HepG2 (cell line): ENCODE results near the gene ARHGEF38. TPM values are rescaled to one million over a fixed set of nuclear protein-coding genes. Genes with fewer than 3 reads are reported as not detected.

Source experiments
- CCAR2 ChIP-seq: fragments of 200-400 bp; formaldehyde crosslinking; optimal IDR thresholded peaks from 2 replicates; pipeline ENCODE3; 2018; ENCODE audit warnings: low read depth, mild to moderate bottlenecking, low read length, moderate library complexity
- DDIT3 ChIP-seq: sonication (generic); formaldehyde crosslinking; IDR thresholded peaks from 2 replicates; pipeline ENCODE4 v1.4.0; 2020; ENCODE audit warnings: mild to moderate bottlenecking, missing genetic modification reagents
- DMAP1 ChIP-seq: IDR thresholded peaks from 2 replicates; pipeline ENCODE4 v1.6.1; 2016
- ETV5 ChIP-seq: IDR thresholded peaks from 2 replicates; pipeline ENCODE4 v1.6.1; 2018; ENCODE audit warnings: missing biosample characterization, missing genetic modification reagents, inconsistent platforms, borderline replicate concordance
- FOXC1 ChIP-seq: sonication (generic); formaldehyde crosslinking; IDR thresholded peaks from 2 replicates; pipeline ENCODE4 v1.8.0; 2022; ENCODE audit warnings: mild to moderate bottlenecking, missing genetic modification reagents, borderline replicate concordance
- FOXJ3 ChIP-seq: sonication (generic); formaldehyde crosslinking; IDR thresholded peaks from 2 replicates; pipeline ENCODE4 v1.4.0; 2020; ENCODE audit warnings: missing genetic modification reagents, mild to moderate bottlenecking, borderline replicate concordance
- IRF1 ChIP-seq: sonication (generic); formaldehyde crosslinking; IDR thresholded peaks from 2 replicates; pipeline ENCODE4 v1.4.0; 2020; ENCODE audit warnings: low read depth, mild to moderate bottlenecking, missing genetic modification reagents
- MATR3 ChIP-seq: sonication (generic); formaldehyde crosslinking; IDR thresholded peaks from 2 replicates; pipeline ENCODE4 v1.4.0; 2020; ENCODE audit warnings: missing genetic modification reagents
- MXD4 ChIP-seq: IDR thresholded peaks from 2 replicates; pipeline ENCODE4 v1.6.1; 2016; ENCODE audit warnings: mild to moderate bottlenecking, missing biosample characterization, missing genetic modification reagents
- PBX3 ChIP-seq: sonication (generic); formaldehyde crosslinking; IDR thresholded peaks from 2 replicates; pipeline ENCODE4 v1.8.1; 2023; ENCODE audit warnings: missing genetic modification reagents, inconsistent platforms, borderline replicate concordance
- SP5 ChIP-seq: IDR thresholded peaks from 2 replicates; pipeline ENCODE4 v1.6.1; 2016; ENCODE audit warnings: low read depth, borderline replicate concordance
- SRSF1 ChIP-seq: fragments of 200-400 bp; formaldehyde crosslinking; optimal IDR thresholded peaks from 2 replicates; pipeline ENCODE3; 2017; ENCODE audit warnings: mild to moderate bottlenecking, low read depth, low read length, moderate library complexity
- TAF1 ChIP-seq: sonication (generic); formaldehyde crosslinking; IDR thresholded peaks from 2 replicates; pipeline ENCODE4 v1.4.0; 2020; ENCODE audit warnings: missing genetic modification reagents
- TBL1XR1 ChIP-seq: fragments of 150-350 bp; IDR thresholded peaks from 2 replicates; pipeline ENCODE4 v1.6.1; 2014; ENCODE audit warnings: borderline replicate concordance, low read length; ENCODE audit not compliant: partially characterized antibody
- XBP1 ChIP-seq: sonication (generic); formaldehyde crosslinking; IDR thresholded peaks from 2 replicates; pipeline ENCODE4 v1.5.0; 2020; ENCODE audit warnings: missing genetic modification reagents
- ZBTB7A ChIP-seq: sonication (generic); formaldehyde crosslinking; IDR thresholded peaks from 2 replicates; pipeline ENCODE4 v1.8.0; 2022; ENCODE audit warnings: mild to moderate bottlenecking, missing genetic modification reagents
- ZNF407 ChIP-seq: sonication (generic); formaldehyde crosslinking; IDR thresholded peaks from one replicate; pipeline ENCODE4 v1.5.1; 2020; ENCODE audit warnings: mild to moderate bottlenecking, missing genetic modification reagents; ENCODE audit errors: not compliant biosample characterization
- ZNF616 ChIP-seq: sonication (generic); formaldehyde crosslinking; IDR thresholded peaks from 2 replicates; pipeline ENCODE4 v1.5.0; 2020; ENCODE audit warnings: low read depth, mild to moderate bottlenecking, missing genetic modification reagents
- ZZZ3 ChIP-seq: sonication (generic); formaldehyde crosslinking; IDR thresholded peaks from 2 replicates; pipeline ENCODE4 v1.4.0; 2020; ENCODE audit warnings: missing genetic modification reagents, mild to moderate bottlenecking, borderline replicate concordance
- polyA plus RNA-seq, 8 experiments: library from polyadenylated mRNA; depleted of rRNA in 3 of 8; stranded (reverse) in 7 of 8; unstranded in 1 of 8; fragments of >200 nt; fragmentation: Illumina TruSeq in 4 of 8; extraction: Trizol in 4 of 8; gene quantifications; 2 replicates each; pipeline versions ENCODE4 v1.2.1 to v1.2.3, GENCODE V29; 2011 to 2016; ENCODE audit warnings: low read depth in 4 of 8, missing spikeins in 1 of 8, mixed read lengths in 1 of 8; ENCODE audit not compliant: insufficient read depth in 1 of 8
- total RNA-seq, 5 experiments: library from RNA; depleted of rRNA; stranded (reverse); fragments of >200 nt; fragmentation: Illumina TruSeq; extraction: Trizol; gene quantifications; 2 replicates each; pipeline ENCODE4 v1.2.3, GENCODE V29; 2016; ENCODE audit warnings: low read depth in 1 of 5

Gene ARHGEF38
- total and polyA plus RNA-seq, 2 of the 13 experiments (the other 11 are each of a cell fraction or from before 2014, with no cell fraction given): not detected

GRCh38 chr4:105708181-105709080 lies 156.0 kb downstream of the ARHGEF38 start, which contains the start of the genes GSTCD and INTS12 (continued):
- TF ChIP-seq ZNF407 (CRISPR knock-in tag): peak; percentile 66
- no peak for TF ChIP-seq PBX3 (CRISPR knock-in tag)
- no peak for TF ChIP-seq IRF1 (CRISPR knock-in tag)
- peak; percentile 79 for TF ChIP-seq SP5 (CRISPR knock-in tag)
- TF ChIP-seq TAF1 (CRISPR knock-in tag): peak; percentile 94
- TF ChIP-seq FOXC1 (CRISPR knock-in tag): no peak; the same call in none of the 2 replicates
- TF ChIP-seq TBL1XR1: peak; percentile 77
- peak; percentile 72; the same call in 1 of the 2 replicates for TF ChIP-seq FOXJ3 (CRISPR knock-in tag)
- peak; percentile 96 for TF ChIP-seq ZZZ3 (CRISPR knock-in tag)
- TF ChIP-seq MATR3 (CRISPR knock-in tag): no peak
- TF ChIP-seq XBP1 (CRISPR knock-in tag): no peak
- TF ChIP-seq SRSF1: peak; percentile 92
- peak; percentile 99 for TF ChIP-seq CCAR2
- TF ChIP-seq DDIT3: peak; percentile 89; the same call in 1 of the 2 replicates
- TF ChIP-seq ZNF616 (CRISPR knock-in tag): peak; percentile 86; the same call in 1 of the 2 replicates
- TF ChIP-seq ZBTB7A (CRISPR knock-in tag): peak; percentile 45; the same call in 1 of the 2 replicates
- peak; percentile 73 for TF ChIP-seq ETV5 (CRISPR knock-in tag)
- TF ChIP-seq DMAP1 (CRISPR knock-in tag): peak; percentile 98
- TF ChIP-seq MXD4 (CRISPR knock-in tag): peak; percentile 95
